ENCODE results near the gene FAM3D. TPM values are rescaled to one million over a fixed set of nuclear protein-coding genes. Genes with fewer than 3 reads are reported as not detected.

Gene FAM3D
- total RNA-seq, 1 donor from 2014 or later = not detected

GRCh38 chr3:58635371-58636285 lies 30.9 kb downstream of the FAM3D start:
- ATAC-seq (no peak), DNase-seq (ENCODE audit: missing footprints) (no peak)
- intact Hi-C loops (cut with DNase I) = no loop called here

GRCh38 chr3:58633157-58633865 lies 33.3 kb downstream of the FAM3D start:
- ATAC-seq (no peak), DNase-seq (ENCODE audit: missing footprints) (no peak)
- intact Hi-C loops (cut with DNase I) = loop anchor here (5.0 kb wide), 1 partner anchor 311 kb away; no protein-coding TSS in a partner anchor

- intact Hi-C loops (cut with DNase I) = loop anchor here (5.0 kb wide), 1 partner anchor 309 kb away; no protein-coding TSS in a partner anchor
- DNase-seq (ENCODE audit: missing footprints) (no peak), ATAC-seq (no peak)
Observed at GRCh38 chr3:58631742-58632141, 34.8 kb downstream of the FAM3D start.

- DNase-seq (ENCODE audit: missing footprints) (no peak), ATAC-seq (no peak)
- intact Hi-C loops (cut with DNase I) = loop anchor here (1.0 to 5.0 kb wide), 2 partner anchors 62 to 308 kb away; no protein-coding TSS in a partner anchor
Observed at GRCh38 chr3:58630710-58631092, 35.9 kb downstream of the FAM3D start.

- DNase-seq (ENCODE audit: missing footprints) = no peak
- peak; percentile 49 for ATAC-seq
- intact Hi-C loops (cut with DNase I) = loop anchor here (1.0 to 5.0 kb wide), 2 partner anchors 62 to 308 kb away; no protein-coding TSS in a partner anchor
Observed at GRCh38 chr3:58630076-58630709, 36.4 kb downstream of the FAM3D start.

GRCh38 chr3:58629629-58630028 lies 36.9 kb downstream of the FAM3D start:
- ATAC-seq (no peak), DNase-seq (ENCODE audit: missing footprints) (no peak)
- intact Hi-C loops (cut with DNase I) = loop anchor here (1.0 to 5.0 kb wide), 4 partner anchors 44 to 322 kb away; partner anchors contain the start of genes HTD2 and RPP14

GRCh38 chr3:58628823-58629562 lies 37.6 kb downstream of the FAM3D start:
- DNase-seq (ENCODE audit: missing footprints) (no peak), ATAC-seq (peak; percentile 27)
- intact Hi-C loops (cut with DNase I) = loop anchor here (1.0 to 5.0 kb wide), 2 partner anchors 44 to 322 kb away; partner anchors contain the start of genes HTD2 and RPP14

GRCh38 chr3:58627941-58628340 lies 38.6 kb downstream of the FAM3D start:
- ATAC-seq (no peak), DNase-seq (ENCODE audit: missing footprints) (no peak)
- intact Hi-C loops (cut with DNase I) = loop anchor here (5.0 kb wide), 1 partner anchor 321 kb away; the partner anchor contains the start of genes HTD2 and RPP14

- ATAC-seq = peak; percentile 53
- intact Hi-C loops (cut with DNase I) = loop anchor here (5.0 kb wide), 1 partner anchor 320 kb away; the partner anchor contains the start of genes HTD2 and RPP14
- no peak for DNase-seq (ENCODE audit: missing footprints)
Observed at GRCh38 chr3:58627570-58627885, 39.0 kb downstream of the FAM3D start.

GRCh38 chr3:58626841-58627569 lies 39.6 kb downstream of the FAM3D start:
- peak; percentile 24 for ATAC-seq
- intact Hi-C loops (cut with DNase I) = loop anchor here (5.0 kb wide), 1 partner anchor 320 kb away; the partner anchor contains the start of genes HTD2 and RPP14
- DNase-seq (ENCODE audit: missing footprints) = no peak

- intact Hi-C loops (cut with DNase I) = loop anchor here (2.0 to 5.0 kb wide), 2 partner anchors 15 to 318 kb away; partner anchors contain the start of genes HTD2 and RPP14
- no peak for ATAC-seq
- no peak for DNase-seq (ENCODE audit: missing footprints)
Observed at GRCh38 chr3:58625196-58625824, 41.3 kb downstream of the FAM3D start.

GRCh38 chr3:58624550-58624949 lies 42.0 kb downstream of the FAM3D start:
- no peak for DNase-seq (ENCODE audit: missing footprints)
- intact Hi-C loops (cut with DNase I) = loop anchor here (2.0 kb wide), 1 partner anchor 14 kb away; no protein-coding TSS in a partner anchor
- peak; percentile 18 for ATAC-seq

- ATAC-seq (no peak), DNase-seq (ENCODE audit: missing footprints) (no peak)
- intact Hi-C loops (cut with DNase I) = loop anchor here (2.0 kb wide), 1 partner anchor 13 kb away; no protein-coding TSS in a partner anchor
Observed at GRCh38 chr3:58623961-58624360, 42.6 kb downstream of the FAM3D start.

- ATAC-seq (no peak), DNase-seq (ENCODE audit: missing footprints) (no peak)
- intact Hi-C loops (cut with DNase I) = no loop called here
Observed at GRCh38 chr3:58623478-58623877, 43.1 kb downstream of the FAM3D start.

GRCh38 chr3:58622892-58623291 lies 43.7 kb downstream of the FAM3D start:
- intact Hi-C loops (cut with DNase I) = no loop called here
- DNase-seq (ENCODE audit: missing footprints) (no peak), ATAC-seq (no peak)

- ATAC-seq = no peak
- intact Hi-C loops (cut with DNase I) = no loop called here
- DNase-seq (ENCODE audit: missing footprints) = no peak
Observed at GRCh38 chr3:58622436-58622835, 44.1 kb downstream of the FAM3D start.

Data from Right ventricle myocardium inferior (tissue), 1 donor.